ENCODE data around the gene ERCC1.

GRCh38 chr19:45400192-45400591 is 23.5 kb downstream of the ERCC1 start:
- TF ChIP-seq, protein P1, sequence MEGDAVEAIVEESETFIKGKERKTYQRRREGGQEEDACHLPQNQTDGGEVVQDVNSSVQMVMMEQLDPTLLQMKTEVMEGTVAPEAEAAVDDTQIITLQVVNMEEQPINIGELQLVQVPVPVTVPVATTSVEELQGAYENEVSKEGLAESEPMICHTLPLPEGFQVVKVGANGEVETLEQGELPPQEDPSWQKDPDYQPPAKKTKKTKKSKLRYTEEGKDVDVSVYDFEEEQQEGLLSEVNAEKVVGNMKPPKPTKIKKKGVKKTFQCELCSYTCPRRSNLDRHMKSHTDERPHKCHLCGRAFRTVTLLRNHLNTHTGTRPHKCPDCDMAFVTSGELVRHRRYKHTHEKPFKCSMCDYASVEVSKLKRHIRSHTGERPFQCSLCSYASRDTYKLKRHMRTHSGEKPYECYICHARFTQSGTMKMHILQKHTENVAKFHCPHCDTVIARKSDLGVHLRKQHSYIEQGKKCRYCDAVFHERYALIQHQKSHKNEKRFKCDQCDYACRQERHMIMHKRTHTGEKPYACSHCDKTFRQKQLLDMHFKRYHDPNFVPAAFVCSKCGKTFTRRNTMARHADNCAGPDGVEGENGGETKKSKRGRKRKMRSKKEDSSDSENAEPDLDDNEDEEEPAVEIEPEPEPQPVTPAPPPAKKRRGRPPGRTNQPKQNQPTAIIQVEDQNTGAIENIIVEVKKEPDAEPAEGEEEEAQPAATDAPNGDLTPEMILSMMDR (IDR thresholded peaks at IDR 0.05): no peak
- TF ChIP-seq POLR2A (IDR thresholded peaks at IDR 0.05): no peak

All from breast epithelium (tissue), 3 donors.